Measurements from ENCODE around the gene RELL2. TPM values are rescaled to one million over a fixed set of nuclear protein-coding genes. Genes with fewer than 3 reads are reported as not detected.

RELL2 gene
- total and polyA plus RNA-seq, 4 donors: 1.2 to 6.9 (median 6.2) TPM

- ATAC-seq (ENCODE audit: insufficient read depth, low FRiP score) (no peak), DNase-seq (no peak)
- H3K9me3 ChIP-seq (ENCODE audit: control insufficient read depth in 4 of 4, insufficient read depth in 3 of 4, low read length in 3 of 4): no peaks in the 10 kb centered on the region
- peaks cover 0 to 15% (median 14%) of the 10 kb centered on the region in 3 donors for H3K27me3 ChIP-seq (ENCODE audit: control insufficient read depth in 3 of 3, insufficient read depth in 3 of 3, low read length in 2 of 3)
- TF ChIP-seq CTCF (IDR thresholded peaks at IDR 0.05; ENCODE audit: control extremely low read depth, extremely low read depth): no peak
- no peak overlapping the region for H3K27ac ChIP-seq (ENCODE audit: low read depth in 1 of 2, low read length in 1 of 2)
- no peak overlapping the region for H3K9ac ChIP-seq (ENCODE audit: insufficient read depth in 1 of 2, low read length in 2 of 2)
- H3K36me3 ChIP-seq (ENCODE audit: control insufficient read depth in 4 of 4, insufficient read depth in 4 of 4, low read length in 4 of 4): peaks cover 0 to 16% (median 13%) of the 10 kb centered on the region in 4 donors
- no peak overlapping the region for H3K4me3 ChIP-seq
- peaks cover 0 to 23% (median 8%) of the 10 kb centered on the region in 5 donors for H3K4me1 ChIP-seq (ENCODE audit: control insufficient read depth in 5 of 5, insufficient read depth in 5 of 5, low read length in 5 of 5)
- WGBS, 2 donors: 66 to 72% methylated on average over 5 of the region's 5 CpGs
Observed at GRCh38 chr5:141633871-141634561, 2.8 kb upstream of the RELL2 start.

- H3K36me3 ChIP-seq (ENCODE audit: control insufficient read depth in 4 of 4, insufficient read depth in 4 of 4, low read length in 4 of 4): peaks cover 0 to 9% (median 6%) of the 10 kb centered on the region in 4 donors
- DNase-seq (no peak), ATAC-seq (ENCODE audit: insufficient read depth, low FRiP score) (no peak)
- no peak overlapping the region for H3K27ac ChIP-seq (ENCODE audit: low read depth in 1 of 2, low read length in 1 of 2)
- no peaks in the 10 kb centered on the region for H3K9me3 ChIP-seq (ENCODE audit: control insufficient read depth in 4 of 4, insufficient read depth in 3 of 4, low read length in 3 of 4)
- 90 to 96% methylated on average over 6 of the region's 6 CpGs for WGBS, 2 donors
- H3K4me3 ChIP-seq: no peak overlapping the region
- TF ChIP-seq CTCF (IDR thresholded peaks at IDR 0.05; ENCODE audit: control extremely low read depth, extremely low read depth): no peak
- peak overlapping the region in 1 of 2 donors; percentile 38 for H3K9ac ChIP-seq (ENCODE audit: insufficient read depth in 1 of 2, low read length in 2 of 2)
- H3K4me1 ChIP-seq (ENCODE audit: control insufficient read depth in 5 of 5, insufficient read depth in 5 of 5, low read length in 5 of 5): peaks cover 0 to 23% (median 8%) of the 10 kb centered on the region in 5 donors
- H3K27me3 ChIP-seq (ENCODE audit: control insufficient read depth in 3 of 3, insufficient read depth in 3 of 3, low read length in 2 of 3): peaks cover 0 to 15% (median 14%) of the 10 kb centered on the region in 3 donors
Observed at GRCh38 chr5:141634720-141635119, 2.1 kb upstream of the RELL2 start.

- no peak for DNase-seq
- Histone ChIP-seq H3K36me3 (ENCODE audit: control insufficient read depth in 4 of 4, insufficient read depth in 4 of 4, low read length in 4 of 4) (peaks cover 0 to 6% (median 2%) of the 10 kb centered on the region in 4 donors), H3K9me3 (ENCODE audit: control insufficient read depth in 4 of 4, insufficient read depth in 3 of 4, low read length in 3 of 4) (no peaks in the 10 kb centered on the region), H3K9ac (ENCODE audit: insufficient read depth in 1 of 2, low read length in 2 of 2) (peak overlapping the region in 1 of 2 donors; percentile 93), H3K27ac (ENCODE audit: low read depth in 1 of 2, low read length in 1 of 2) (no peak overlapping the region), H3K27me3 (ENCODE audit: control insufficient read depth in 3 of 3, insufficient read depth in 3 of 3, low read length in 2 of 3) (peaks cover 0 to 15% (median 14%) of the 10 kb centered on the region in 3 donors), H3K4me1 (ENCODE audit: control insufficient read depth in 5 of 5, insufficient read depth in 5 of 5, low read length in 5 of 5) (peaks cover 0 to 23% (median 8%) of the 10 kb centered on the region in 5 donors), H3K4me3 (no peak overlapping the region)
- 71 to 81% methylated on average over 7 of the region's 7 CpGs for WGBS, 2 donors
- no peak for ATAC-seq (ENCODE audit: insufficient read depth, low FRiP score)
- no peak for TF ChIP-seq CTCF (IDR thresholded peaks at IDR 0.05; ENCODE audit: control extremely low read depth, extremely low read depth)
Observed at GRCh38 chr5:141635646-141636045, 1.2 kb upstream of the RELL2 start.

All from lung (tissue), 12 donors.